SK-N-MC (cell line): Measurements from ENCODE around the gene BRD9.
"Not testable (repeated sequence)": the region's sequence is repeated elsewhere in the genome, so short reads cannot be mapped to it uniquely, and the experiment has no call there.

Source experiments
- DNase-seq: peaks from one replicate; pipeline ENCODE4 v3.0.0-alpha.2; 2011; ENCODE audit warnings: low read depth, low spot score
- H3K27ac ChIP-seq: fragments of 200-600 bp; sonication (generic); 2 replicates; pipeline ENCODE4 v1.5.1; 2016; ENCODE audit warnings: mixed run types
- H3K36me3 ChIP-seq: fragments of 200-600 bp; sonication (generic); 2 replicates; pipeline ENCODE4 v1.6.1; 2017; ENCODE audit warnings: antibody characterized with exemption, low read length, mixed read lengths; ENCODE audit not compliant: insufficient read depth
- H3K4me3 ChIP-seq: fragments of 200-600 bp; sonication (generic); 2 replicates; pipeline ENCODE4 v1.5.1; 2016
- H3K9ac ChIP-seq: fragments of 200-600 bp; sonication (generic); 2 replicates; pipeline ENCODE4 v1.8.0; 2017; ENCODE audit warnings: mixed run types, mixed read lengths; ENCODE audit not compliant: insufficient read length
- H3K9me3 ChIP-seq: fragments of 200-600 bp; sonication (generic); 2 replicates; pipeline ENCODE4 v1.6.1; 2017; ENCODE audit warnings: low read depth, mild to moderate bottlenecking, antibody characterized with exemption, low read length, moderate library complexity, mixed read lengths
- EZH2 ChIP-seq: fragments of 200-600 bp; sonication (generic); IDR thresholded peaks from one replicate; pipeline ENCODE4 v1.6.1; 2017; ENCODE audit warnings: antibody characterized with exemption
- FOXP2 ChIP-seq: optimal IDR thresholded peaks from 2 replicates; pipeline ENCODE3; 2011; ENCODE audit warnings: mild to moderate bottlenecking, moderate library complexity; ENCODE audit not compliant: insufficient read depth; ENCODE audit errors: extremely low read length, control extremely low read depth
- POLR2AphosphoS5 ChIP-seq: IDR thresholded peaks from 2 replicates; pipeline ENCODE4 v1.6.1; 2012; ENCODE audit warnings: mild to moderate bottlenecking, low read depth, low read length, borderline replicate concordance

Gene BRD9

DNA sequence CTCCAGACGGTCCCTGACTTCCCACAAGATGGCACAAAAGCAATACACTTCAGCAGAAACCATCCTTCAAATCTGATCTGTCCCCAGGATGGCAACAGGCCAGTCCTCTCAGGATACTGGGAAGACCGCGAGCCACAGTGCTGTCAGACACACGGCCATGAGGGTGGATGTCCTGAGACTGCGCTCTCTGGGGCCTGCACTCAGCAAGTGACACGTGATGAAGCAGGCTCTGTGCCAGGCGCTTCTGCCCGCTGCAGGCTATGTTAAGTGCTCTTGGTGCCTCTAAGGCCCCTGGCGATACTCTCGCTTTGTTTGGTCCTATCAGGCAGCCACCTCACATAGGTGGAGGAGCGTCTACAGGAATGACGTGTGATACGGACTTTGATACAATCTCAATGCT, 7.1 kb downstream of the BRD9 start:
- TF ChIP-seq FOXP2 (no peak), POLR2AphosphoS5 (no peak), EZH2 (no peak)
- Histone ChIP-seq H3K9ac (no peak overlapping the region), H3K27ac (no peak overlapping the region), H3K4me3 (no peak overlapping the region), H3K36me3 (peaks cover 99% of the 10 kb centered on the region), H3K9me3 (no peaks in the 10 kb centered on the region)
- no peak for DNase-seq

GRCh38 chr5:885127-885442, 7.5 kb downstream of the BRD9 start:
- H3K27ac ChIP-seq: no peak overlapping the region
- H3K36me3 ChIP-seq: peaks cover 95% of the 10 kb centered on the region
- no peak overlapping the region for H3K9ac ChIP-seq

GRCh38 chr5:884345-885126, 8.1 kb downstream of the BRD9 start:
- no peak overlapping the region for H3K27ac ChIP-seq
- no peak overlapping the region for H3K9ac ChIP-seq
- H3K9me3 ChIP-seq: no peaks in the 10 kb centered on the region
- H3K36me3 ChIP-seq: peaks cover 89% of the 10 kb centered on the region
- H3K4me3 ChIP-seq: no peak overlapping the region
- no peak for DNase-seq
- TF ChIP-seq EZH2: no peak
- no peak for TF ChIP-seq POLR2AphosphoS5
- no peak for TF ChIP-seq FOXP2

More at GRCh38 chr5:885127-885442, 7.5 kb downstream of the BRD9 start:
- no peak for TF ChIP-seq FOXP2
- TF ChIP-seq POLR2AphosphoS5: no peak
- no peak for TF ChIP-seq EZH2
- Histone ChIP-seq H3K9me3 (no peaks in the 10 kb centered on the region), H3K4me3 (no peak overlapping the region)
- no peak for DNase-seq

DNA sequence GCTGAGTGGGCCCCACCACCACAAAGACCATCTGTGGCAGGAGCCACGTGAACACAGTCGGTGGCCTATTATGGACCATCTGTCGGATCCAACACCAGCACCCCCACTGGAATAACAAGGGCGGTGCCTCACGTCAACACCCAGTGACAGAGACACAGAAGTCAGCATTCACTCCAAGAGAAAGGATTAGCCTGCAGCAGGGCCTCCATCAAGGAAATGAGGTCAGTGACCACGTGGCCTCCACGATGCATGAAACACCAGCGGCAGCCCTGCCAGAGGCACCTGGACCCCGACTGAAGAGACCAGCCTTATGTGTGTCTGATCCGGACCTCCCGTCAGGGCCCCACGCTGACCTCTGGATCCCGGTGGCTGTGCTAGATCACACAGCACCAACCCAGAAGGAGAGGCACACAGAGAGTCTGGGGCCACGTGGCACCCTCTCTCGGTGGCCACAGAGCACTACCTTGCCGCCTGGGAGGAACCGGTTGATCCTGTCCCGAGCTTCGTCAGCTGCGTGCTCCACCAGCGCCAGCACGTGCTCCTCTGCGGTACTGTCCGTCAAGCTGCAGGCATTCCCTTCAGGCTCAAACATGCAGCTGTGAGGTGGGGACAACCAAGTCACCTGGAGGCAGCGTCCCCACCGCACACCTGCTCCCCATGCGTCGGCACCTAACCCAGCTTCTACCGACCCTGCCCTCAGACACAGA, 9.0 kb downstream of the BRD9 start:
- H3K36me3 ChIP-seq: peaks cover 80% of the 10 kb centered on the region

GRCh38 chr5:882253-883183, 10.1 kb downstream of the BRD9 start:
- Histone ChIP-seq H3K36me3 (peaks cover 76% of the 10 kb centered on the region), H3K4me3 (no peak overlapping the region), H3K9me3 (no peaks in the 10 kb centered on the region), H3K9ac (no peak overlapping the region), H3K27ac (no peak overlapping the region)
- TF ChIP-seq POLR2AphosphoS5 (no peak), EZH2 (no peak), FOXP2 (no peak)
- no peak for DNase-seq

More for the DNA sequence above, 9.0 kb downstream of the BRD9 start:
- TF ChIP-seq POLR2AphosphoS5 (no peak), FOXP2 (no peak), EZH2 (no peak)
- Histone ChIP-seq H3K27ac (no peak overlapping the region), H3K9me3 (no peaks in the 10 kb centered on the region), H3K4me3 (no peak overlapping the region), H3K9ac (no peak overlapping the region)
- DNase-seq: no peak

GRCh38 chr5:881551-881935, 11.1 kb downstream of the BRD9 start:
- no peak for DNase-seq
- Histone ChIP-seq H3K4me3 (no peak overlapping the region), H3K36me3 (peaks cover 74% of the 10 kb centered on the region), H3K9me3 (no peaks in the 10 kb centered on the region), H3K9ac (no peak overlapping the region), H3K27ac (no peak overlapping the region)
- TF ChIP-seq EZH2: no peak

- TF ChIP-seq FOXP2 (no peak), POLR2AphosphoS5 (no peak), EZH2 (no peak)
- DNase-seq: no peak
- Histone ChIP-seq H3K4me3 (no peak overlapping the region), H3K9ac (no peak overlapping the region), H3K36me3 (peaks cover 73% of the 10 kb centered on the region), H3K27ac (no peak overlapping the region), H3K9me3 (no peaks in the 10 kb centered on the region)
These were observed 11.6 kb downstream of the BRD9 start for GRCh38 chr5:880816-881550.

DNA sequence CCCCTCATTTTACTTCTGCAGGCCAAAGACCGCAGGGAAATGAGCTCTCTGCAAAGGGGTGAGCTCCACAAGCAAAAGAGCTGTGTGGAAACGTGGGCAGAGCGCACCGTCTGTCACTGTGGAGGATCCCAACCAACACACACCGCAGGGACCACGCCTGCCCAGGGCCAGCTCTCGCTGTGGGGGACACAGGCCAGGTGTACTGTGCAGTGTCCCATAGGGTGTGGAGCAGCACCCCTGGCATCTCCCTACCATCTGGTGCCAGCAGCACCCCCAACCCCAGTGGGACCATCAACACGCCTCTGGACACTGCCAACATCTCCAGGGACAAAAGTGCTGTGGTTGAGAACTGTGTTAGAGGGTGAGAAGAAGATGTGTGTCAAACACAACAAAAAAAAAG, 13.9 kb downstream of the BRD9 start:
- not testable (repeated sequence) for DNase-seq, H3K4me3 ChIP-seq, H3K27ac ChIP-seq, H3K9me3 ChIP-seq, H3K9ac ChIP-seq
- peaks cover 68% of the 10 kb centered on the region for H3K36me3 ChIP-seq
